HK-2 (cell line): ENCODE measurements around the gene LIME1.

Source experiments
- DNase-seq: peaks from one replicate; pipeline ENCODE4 v3.0.0-alpha.2; 2018; ENCODE audit not compliant: unreplicated experiment

LIME1 gene

GRCh38 chr20:63737945-63738686 is 1.7 kb downstream of the LIME1 start:
- DNase-seq, result no peak

- DNase-seq, result no peak
Observed at GRCh38 chr20:63738687-63739129, 2.2 kb downstream of the LIME1 start.

GRCh38 chr20:63739130-63740069 is 2.9 kb downstream of the LIME1 start, which contains the start of gene SLC2A4RG:
Gene SLC2A4RG (plus strand): TSS chr20:63739776. CDS start chr20:63739913, 137 bp downstream.
- DNase-seq, result peak; percentile 75

GRCh38 chr20:63740070-63740626 is 3.7 kb downstream of the LIME1 start:
- DNase-seq, result no peak

- peak; percentile 96 for DNase-seq
Observed at GRCh38 chr20:63740627-63741353, 4.3 kb downstream of the LIME1 start.

GRCh38 chr20:63741354-63741675 is 4.9 kb downstream of the LIME1 start:
- DNase-seq, result no peak

- no peak for DNase-seq
Observed at GRCh38 chr20:63741676-63742380, 5.4 kb downstream of the LIME1 start.

GRCh38 chr20:63742381-63743024 is 6.0 kb downstream of the LIME1 start:
- no peak for DNase-seq

GRCh38 chr20:63743210-63743970 is 6.9 kb downstream of the LIME1 start:
- no peak for DNase-seq

GRCh38 chr20:63744158-63744557 is 7.7 kb downstream of the LIME1 start:
- no peak for DNase-seq

- no peak for DNase-seq
Observed at GRCh38 chr20:63744574-63745423, 8.3 kb downstream of the LIME1 start.

GRCh38 chr20:63745424-63745805 is 9.0 kb downstream of the LIME1 start:
- no peak for DNase-seq

GRCh38 chr20:63745961-63746731 is 9.7 kb downstream of the LIME1 start:
- DNase-seq, result no peak

- DNase-seq, result no peak
Observed at GRCh38 chr20:63746751-63747315, 10.4 kb downstream of the LIME1 start.

GRCh38 chr20:63747622-63748069 is 11.2 kb downstream of the LIME1 start:
- DNase-seq, result no peak

- DNase-seq, result no peak
Observed at GRCh38 chr20:63748070-63748933, 11.8 kb downstream of the LIME1 start.

GRCh38 chr20:63748934-63749270 is 12.4 kb downstream of the LIME1 start:
- DNase-seq, result no peak
